Cardiac fibroblast (primary cell): ENCODE measurements around the gene ACSBG1.
A peak's percentile ranks its signal among the peaks of the same experiment; 100 is the strongest.

Experiments used
- DNase-seq, 2 donors: peaks; one replicate each; pipeline versions ENCODE4 v3.0.0 to v3.0.0-alpha.2; 2010; ENCODE audit warnings: low read depth in 2 of 2
- H3K4me3 ChIP-seq, 2 donors: replicated peaks in 1 of 2; 1 replicate in 1 of 2; 2 replicates in 1 of 2; pipeline ENCODE4 v1.5.1; 2011; ENCODE audit warnings: low read depth in 2 of 2, low read length in 2 of 2, mild to moderate bottlenecking in 2 of 2, moderate library complexity in 1 of 2
- TF ChIP-seq, protein P1 (sequence below): IDR thresholded peaks from one replicate; pipeline ENCODE4 v1.5.1; 2011; ENCODE audit warnings: low read depth, mild to moderate bottlenecking, low read length, inconsistent platforms

Gene ACSBG1

DNA sequence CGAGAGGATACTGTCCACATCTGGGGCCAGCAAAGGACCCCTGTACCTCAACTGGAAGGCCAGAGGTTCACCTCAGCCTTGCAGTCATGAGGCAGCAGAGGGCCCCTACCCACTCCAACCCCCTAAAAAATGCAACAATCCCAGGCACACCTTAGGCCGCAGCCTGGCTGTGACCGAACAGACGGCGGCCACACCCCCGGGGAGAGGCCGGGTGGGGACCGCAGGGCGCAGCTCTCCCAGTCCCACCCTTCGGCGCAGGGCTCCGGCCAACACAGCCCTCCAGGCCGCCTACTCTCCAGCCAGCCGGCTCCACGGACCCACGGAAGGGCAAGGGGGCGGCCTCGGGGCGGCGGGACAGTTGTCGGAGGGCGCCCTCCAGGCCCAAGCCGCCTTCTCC lies 29.5 kb upstream of the ACSBG1 start:
- DNase-seq, result no peak
- TF ChIP-seq, protein P1, sequence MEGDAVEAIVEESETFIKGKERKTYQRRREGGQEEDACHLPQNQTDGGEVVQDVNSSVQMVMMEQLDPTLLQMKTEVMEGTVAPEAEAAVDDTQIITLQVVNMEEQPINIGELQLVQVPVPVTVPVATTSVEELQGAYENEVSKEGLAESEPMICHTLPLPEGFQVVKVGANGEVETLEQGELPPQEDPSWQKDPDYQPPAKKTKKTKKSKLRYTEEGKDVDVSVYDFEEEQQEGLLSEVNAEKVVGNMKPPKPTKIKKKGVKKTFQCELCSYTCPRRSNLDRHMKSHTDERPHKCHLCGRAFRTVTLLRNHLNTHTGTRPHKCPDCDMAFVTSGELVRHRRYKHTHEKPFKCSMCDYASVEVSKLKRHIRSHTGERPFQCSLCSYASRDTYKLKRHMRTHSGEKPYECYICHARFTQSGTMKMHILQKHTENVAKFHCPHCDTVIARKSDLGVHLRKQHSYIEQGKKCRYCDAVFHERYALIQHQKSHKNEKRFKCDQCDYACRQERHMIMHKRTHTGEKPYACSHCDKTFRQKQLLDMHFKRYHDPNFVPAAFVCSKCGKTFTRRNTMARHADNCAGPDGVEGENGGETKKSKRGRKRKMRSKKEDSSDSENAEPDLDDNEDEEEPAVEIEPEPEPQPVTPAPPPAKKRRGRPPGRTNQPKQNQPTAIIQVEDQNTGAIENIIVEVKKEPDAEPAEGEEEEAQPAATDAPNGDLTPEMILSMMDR, result no peak
- H3K4me3 ChIP-seq, result peak overlapping the region; percentile 26 to 54

DNA sequence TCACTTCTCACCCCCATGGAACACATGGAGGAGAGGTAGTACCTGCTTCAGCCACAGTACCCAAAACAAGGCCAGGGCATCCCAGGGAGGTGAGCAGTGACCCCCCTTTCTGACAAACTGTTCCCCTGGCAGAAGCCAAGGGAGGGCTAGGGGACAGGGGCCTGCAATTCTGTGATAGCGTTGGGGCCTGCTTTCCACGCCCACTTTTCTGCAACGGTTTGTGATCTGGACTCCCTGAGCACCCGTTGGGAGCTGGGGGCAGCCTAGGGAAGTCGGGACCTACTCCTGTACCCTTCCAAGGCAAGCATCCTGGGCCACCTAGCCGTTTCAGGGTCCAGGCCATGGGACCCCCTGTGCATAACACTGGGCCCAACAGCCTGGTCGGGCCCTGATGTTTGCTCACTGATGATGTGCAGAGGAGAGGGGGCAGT lies 29.0 kb upstream of the ACSBG1 start:
- no peak overlapping the region for H3K4me3 ChIP-seq
- no peak for DNase-seq
- TF ChIP-seq, protein P1, result no peak

DNA sequence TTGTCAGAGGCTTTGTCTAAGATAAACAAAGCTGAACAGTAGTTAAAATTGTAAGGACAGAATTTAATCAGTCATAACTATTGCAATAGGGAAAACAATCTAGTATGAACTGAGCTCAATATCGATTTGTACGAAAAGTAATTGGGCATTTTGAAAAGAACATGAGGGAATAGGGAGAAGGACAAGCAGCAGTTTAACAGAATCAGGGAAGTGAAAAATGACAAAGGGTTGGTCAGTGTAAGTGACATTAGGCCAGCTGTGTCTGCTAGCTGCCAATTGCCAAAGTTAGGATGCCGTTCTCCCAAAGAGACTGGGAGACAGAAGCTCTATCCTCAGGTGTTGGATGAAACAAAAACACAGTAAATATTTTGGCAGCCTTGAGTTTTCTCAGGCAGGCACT lies 26.7 kb upstream of the ACSBG1 start:
- TF ChIP-seq, protein P1, result no peak
- no peak overlapping the region for H3K4me3 ChIP-seq
- DNase-seq, result no peak

DNA sequence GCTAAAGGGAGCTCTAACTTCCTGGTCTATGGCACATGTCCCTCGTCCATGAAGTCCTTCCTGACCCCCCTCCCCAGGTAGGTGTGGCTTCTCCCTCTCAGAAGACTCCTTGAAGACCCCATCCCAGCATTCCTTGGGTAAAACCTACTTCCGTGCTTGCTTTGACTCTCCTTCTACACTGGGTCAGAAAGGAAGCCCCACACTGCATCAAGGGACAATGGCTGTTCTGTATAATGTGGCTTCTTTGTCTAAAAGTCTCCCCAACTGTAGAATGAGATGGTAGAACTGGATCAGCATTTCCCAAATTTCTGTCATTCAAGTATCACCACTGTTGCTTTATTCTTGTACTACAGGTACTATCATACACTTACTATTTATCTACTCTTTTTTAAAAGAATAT lies 26.1 kb upstream of the ACSBG1 start:
- TF ChIP-seq, protein P1, result no peak
- no peak for DNase-seq
- H3K4me3 ChIP-seq, result no peak overlapping the region

DNA sequence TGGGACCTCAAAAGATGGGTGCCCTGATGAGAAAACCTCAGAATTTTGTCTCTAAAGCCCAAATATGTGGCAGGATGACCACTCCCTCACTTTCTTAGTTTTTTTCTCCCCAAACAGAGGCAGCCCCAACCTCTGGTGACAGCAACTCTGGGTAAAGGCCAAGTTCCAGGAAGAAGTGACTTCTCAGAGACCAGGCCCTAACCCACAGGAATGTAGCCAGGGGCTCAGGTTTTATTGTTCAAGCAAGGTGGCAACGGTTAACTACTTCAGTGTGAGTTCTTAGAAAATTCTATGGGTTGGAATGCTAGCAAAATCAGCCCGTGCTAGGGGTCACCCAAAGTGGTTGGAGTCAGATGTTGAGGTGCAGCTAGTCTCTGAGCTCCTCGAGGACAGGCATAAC lies 24.9 kb upstream of the ACSBG1 start:
- TF ChIP-seq, protein P1, result no peak
- no peak for DNase-seq
- no peak overlapping the region for H3K4me3 ChIP-seq

DNA sequence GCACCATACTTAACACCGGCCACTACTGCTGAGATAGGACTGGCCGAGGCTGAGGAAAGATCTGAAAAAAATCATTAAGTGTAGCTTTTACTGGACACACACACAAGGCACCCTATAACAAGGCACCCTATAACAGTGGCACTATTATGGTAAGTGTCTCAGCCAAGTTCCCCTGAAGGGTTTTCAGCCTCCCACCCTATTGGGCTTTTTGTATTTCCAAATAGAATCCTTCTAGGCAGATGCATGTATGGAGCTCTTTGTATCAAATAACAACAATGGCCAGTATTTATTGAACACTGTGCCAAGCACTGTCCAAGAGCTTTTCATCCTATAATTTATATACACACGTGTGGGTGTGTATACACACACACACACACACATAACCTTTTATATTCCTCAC lies 23.3 kb upstream of the ACSBG1 start:
- no peak overlapping the region for H3K4me3 ChIP-seq
- TF ChIP-seq, protein P1, result no peak
- DNase-seq, result no peak

DNA sequence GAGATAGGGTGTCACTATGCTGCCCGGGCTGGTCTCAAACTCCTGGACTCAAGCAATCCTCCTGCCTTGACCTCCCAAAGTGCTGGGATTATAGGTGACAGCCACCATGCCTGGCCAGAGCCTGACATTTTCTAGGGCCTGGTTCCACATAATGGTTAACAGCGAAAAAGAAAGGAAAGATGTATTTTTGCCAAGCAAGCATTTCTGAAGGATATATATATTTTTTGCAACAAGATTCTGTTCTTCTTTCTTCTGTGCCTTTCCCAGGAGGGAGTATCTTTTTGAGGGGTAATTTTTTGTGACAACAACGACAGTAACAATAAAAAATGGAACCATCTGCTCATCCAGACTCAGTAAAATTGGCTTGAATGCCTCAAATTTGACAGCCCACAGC lies 21.7 kb upstream of the ACSBG1 start:
- DNase-seq, result no peak
- TF ChIP-seq, protein P1, result no peak
- no peak overlapping the region for H3K4me3 ChIP-seq
